Erythroblast (primary cell): ENCODE measurements around the gene KIF6.

Experiments
- GATA1 ChIP-seq: IDR thresholded peaks from 2 replicates; pipeline ENCODE4 v1.6.1; 2011; ENCODE audit warnings: low read depth, mild to moderate bottlenecking, control low read depth, low read length, moderate library complexity
- POLR2A ChIP-seq: IDR thresholded peaks from 2 replicates; pipeline ENCODE4 v1.6.1; 2011; ENCODE audit warnings: mild to moderate bottlenecking, low read length

GRCh38 chr6:39387785-39388184, 337.4 kb downstream of the KIF6 start:
- TF ChIP-seq POLR2A: no peak
- TF ChIP-seq GATA1: no peak
